Large intestine (tissue), 3 donors: ENCODE data around the gene TPD52L1. TPM values are rescaled to one million over a fixed set of nuclear protein-coding genes. Genes with fewer than 3 reads are reported as not detected.
"Not testable (repeated sequence)": the region's sequence is repeated elsewhere in the genome, so short reads cannot be mapped to it uniquely, and the experiment has no call there.

Experiments
- DNase-seq, 2 donors: peaks; one replicate each; pipeline versions ENCODE4 v3.0.0 to v3.0.0-alpha.2; 2013
- H3K27ac ChIP-seq: one replicate; pipeline ENCODE4 v1.5.1; 2013; ENCODE audit warnings: low read length
- H3K27me3 ChIP-seq: 2 replicates; pipeline ENCODE4 v1.6.1; 2013; ENCODE audit warnings: low read length; ENCODE audit not compliant: control insufficient read depth, insufficient read depth
- H3K36me3 ChIP-seq: 2 replicates; pipeline ENCODE4 v1.6.1; 2013; ENCODE audit warnings: low read length; ENCODE audit not compliant: control insufficient read depth, insufficient read depth
- H3K4me1 ChIP-seq: one replicate; pipeline ENCODE4 v1.6.1; 2013; ENCODE audit warnings: low read length; ENCODE audit not compliant: control insufficient read depth, insufficient read depth
- H3K4me3 ChIP-seq: one replicate; pipeline ENCODE4 v1.5.1; 2013; ENCODE audit warnings: low read length
- H3K9me3 ChIP-seq: one replicate; pipeline ENCODE4 v1.6.1; 2013; ENCODE audit warnings: mild to moderate bottlenecking, low read depth, low read length, moderate library complexity; ENCODE audit not compliant: control insufficient read depth
- WGBS: methylation state at CpG from one replicate; pipeline ENCODE4 v1.1.5; 2013; ENCODE audit warnings: low lambda C conversion rate; ENCODE audit not compliant: insufficient coverage; 5-methylcytosine and 5-hydroxymethylcytosine counted together
- polyA plus RNA-seq: library from polyadenylated mRNA; unstranded; fragments of 120-200 nt; gene quantifications from one replicate; pipeline ENCODE4 v1.2.1, GENCODE V29; 2013

The TPD52L1 gene
- polyA plus RNA-seq, 1 donor: 53.4 TPM

DNA sequence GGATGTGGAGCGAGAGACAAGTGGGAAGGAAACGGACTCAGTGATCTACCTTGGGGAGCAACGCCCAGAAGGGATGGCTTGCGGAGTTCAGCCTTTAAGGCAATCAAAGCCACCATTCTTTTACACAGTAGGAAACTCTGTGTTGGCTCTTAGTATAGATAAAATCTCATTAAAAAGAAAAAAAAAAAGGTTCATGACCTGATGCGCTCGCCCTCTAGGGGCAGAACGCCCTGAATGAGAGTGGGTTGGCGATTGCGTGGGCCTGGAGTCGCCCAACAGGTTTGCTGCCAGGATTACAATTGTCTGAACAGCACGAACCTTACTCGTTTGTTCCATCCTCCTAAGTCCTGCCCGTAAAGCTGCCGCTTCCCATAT, 1.2 kb downstream of the TPD52L1 start:
- Histone ChIP-seq H3K4me3 (peak overlapping the region; percentile 94), H3K36me3 (no peaks in the 10 kb centered on the region), H3K9me3 (no peaks in the 10 kb centered on the region), H3K27ac (peak overlapping the region; percentile 60), H3K4me1 (peaks cover 4% of the 10 kb centered on the region), H3K27me3 (peaks cover 6% of the 10 kb centered on the region)
- whole genome bisulfite sequencing: no CpG with 5 or more reads among the region's 14 CpGs
- DNase-seq: peak; percentile 35 to 68

DNA sequence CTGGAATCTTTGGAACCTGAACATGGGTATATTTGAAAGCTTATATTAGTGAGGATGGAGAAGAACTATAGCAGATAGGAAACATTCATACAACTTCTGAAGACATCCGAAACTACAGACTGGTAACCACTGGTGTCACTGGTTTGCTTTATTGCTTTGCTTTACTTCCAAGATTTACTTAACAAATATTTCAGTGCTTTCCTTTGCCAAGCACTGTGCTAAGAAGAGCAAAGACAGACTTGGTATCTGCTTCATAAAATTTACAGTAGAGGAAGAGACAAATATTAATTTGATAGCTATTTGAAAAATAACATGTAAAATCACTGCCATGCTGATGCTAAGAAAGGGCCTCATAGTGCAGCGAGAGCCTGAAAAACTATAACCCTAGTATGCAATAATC, 1.8 kb downstream of the TPD52L1 start:
- Histone ChIP-seq H3K4me1 (peaks cover 4% of the 10 kb centered on the region), H3K9me3 (no peaks in the 10 kb centered on the region), H3K27me3 (peaks cover 4% of the 10 kb centered on the region), H3K27ac (no peak overlapping the region), H3K4me3 (no peak overlapping the region), H3K36me3 (no peaks in the 10 kb centered on the region)
- 100% methylated on average over 1 of the region's 2 CpGs for WGBS
- no peak for DNase-seq

DNA sequence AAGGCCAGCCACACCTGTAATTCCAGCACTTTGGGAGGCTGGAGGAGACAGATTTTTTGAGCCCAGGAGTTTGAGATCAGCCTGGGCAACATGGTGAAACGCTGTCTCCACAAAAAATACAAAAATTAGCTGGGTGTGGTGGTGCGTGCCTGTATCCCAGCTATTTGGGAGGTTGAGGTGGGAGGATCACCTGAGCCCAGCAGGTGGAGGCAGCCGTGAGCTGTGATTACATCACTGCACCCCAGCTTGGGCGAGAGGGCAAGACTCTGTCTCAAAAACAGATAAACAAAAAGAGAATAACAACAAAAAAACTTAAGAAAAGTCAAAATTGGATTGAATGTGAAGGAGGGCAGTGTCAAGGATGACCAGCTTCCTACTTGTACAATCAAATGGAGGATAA, 2.9 kb downstream of the TPD52L1 start:
- Histone ChIP-seq H3K27ac (no peak overlapping the region), H3K4me3 (no peak overlapping the region), H3K4me1 (peaks cover 4% of the 10 kb centered on the region), H3K9me3 (no peaks in the 10 kb centered on the region), H3K36me3 (no peaks in the 10 kb centered on the region), H3K27me3 (peaks cover 2% of the 10 kb centered on the region)
- DNase-seq: no peak
- WGBS: 100% methylated on average over 1 of the region's 4 CpGs

DNA sequence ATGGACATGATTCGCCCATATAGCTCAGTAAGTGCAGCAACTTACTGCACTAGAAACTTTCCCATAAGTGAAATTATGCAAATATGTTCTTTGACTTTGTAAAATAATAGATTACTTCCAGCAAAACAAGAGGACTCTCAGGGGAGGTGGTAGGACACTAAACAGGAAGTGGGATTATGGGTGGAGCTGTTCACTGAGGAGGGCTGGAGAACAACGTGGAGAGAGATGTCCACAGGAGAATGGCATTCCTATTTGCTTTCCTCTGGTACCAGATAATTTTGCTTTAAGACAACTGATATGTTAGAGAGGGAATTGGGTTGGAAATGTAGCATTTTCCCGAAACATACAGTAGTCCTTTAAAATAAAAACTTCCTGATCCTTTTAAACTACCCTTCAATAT, 3.7 kb downstream of the TPD52L1 start:
- peaks cover 2% of the 10 kb centered on the region for H3K27me3 ChIP-seq
- H3K4me3 ChIP-seq: no peak overlapping the region
- no peaks in the 10 kb centered on the region for H3K36me3 ChIP-seq
- no peak for DNase-seq
- no peak overlapping the region for H3K27ac ChIP-seq
- H3K4me1 ChIP-seq: peaks cover 4% of the 10 kb centered on the region
- no peaks in the 10 kb centered on the region for H3K9me3 ChIP-seq
- whole genome bisulfite sequencing: 100% methylated on average over 1 of the region's 3 CpGs

DNA sequence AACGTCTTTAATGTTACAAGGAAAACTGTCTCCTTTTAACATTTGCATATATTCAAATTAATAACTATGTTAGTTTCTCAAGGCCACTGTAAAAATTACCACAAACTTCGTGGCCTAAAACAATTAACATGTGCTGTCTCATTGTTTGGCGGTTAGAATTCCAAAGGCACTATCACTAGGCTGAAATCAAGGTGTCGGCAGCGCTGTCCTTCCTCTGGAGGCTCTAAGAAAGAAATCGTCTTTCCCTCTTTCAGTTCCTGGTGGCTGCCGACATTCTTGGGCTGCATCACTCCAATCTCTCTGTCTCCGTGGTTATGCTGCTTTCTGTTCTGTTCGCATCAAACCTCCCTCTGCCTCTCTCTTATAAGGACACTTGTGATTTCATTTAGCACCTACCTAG, 4.2 kb downstream of the TPD52L1 start:
- no peaks in the 10 kb centered on the region for H3K36me3 ChIP-seq
- no peak overlapping the region for H3K4me3 ChIP-seq
- DNase-seq: no peak
- no peaks in the 10 kb centered on the region for H3K9me3 ChIP-seq
- H3K4me1 ChIP-seq: peaks cover 4% of the 10 kb centered on the region
- no peak overlapping the region for H3K27ac ChIP-seq
- WGBS: 100% methylated on average over 1 of the region's 9 CpGs
- peaks cover 2% of the 10 kb centered on the region for H3K27me3 ChIP-seq

DNA sequence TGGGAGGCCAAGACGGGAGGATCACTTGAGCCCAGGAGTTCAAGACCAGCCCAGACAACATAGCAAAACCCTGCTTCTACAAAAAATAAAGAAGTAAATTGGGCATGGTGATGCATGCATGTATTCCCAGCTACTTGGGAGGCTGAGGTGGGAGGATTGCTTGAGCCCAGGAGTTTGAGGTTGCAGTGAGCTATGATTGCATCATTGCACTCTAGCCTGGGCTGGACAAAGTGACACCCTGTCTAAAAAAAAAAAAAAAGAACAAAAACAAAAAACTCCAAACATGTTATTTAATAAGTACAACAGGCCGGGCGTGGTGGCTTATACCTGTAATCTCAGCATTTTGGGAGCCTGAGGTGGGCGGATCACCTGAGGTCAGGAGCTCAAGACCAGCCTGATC, 9.8 kb downstream of the TPD52L1 start:
- not testable (repeated sequence) for H3K4me3 ChIP-seq, H3K9me3 ChIP-seq, H3K4me1 ChIP-seq, H3K27me3 ChIP-seq, H3K27ac ChIP-seq, DNase-seq, H3K36me3 ChIP-seq
- WGBS: no CpG with 5 or more reads among the region's 4 CpGs

DNA sequence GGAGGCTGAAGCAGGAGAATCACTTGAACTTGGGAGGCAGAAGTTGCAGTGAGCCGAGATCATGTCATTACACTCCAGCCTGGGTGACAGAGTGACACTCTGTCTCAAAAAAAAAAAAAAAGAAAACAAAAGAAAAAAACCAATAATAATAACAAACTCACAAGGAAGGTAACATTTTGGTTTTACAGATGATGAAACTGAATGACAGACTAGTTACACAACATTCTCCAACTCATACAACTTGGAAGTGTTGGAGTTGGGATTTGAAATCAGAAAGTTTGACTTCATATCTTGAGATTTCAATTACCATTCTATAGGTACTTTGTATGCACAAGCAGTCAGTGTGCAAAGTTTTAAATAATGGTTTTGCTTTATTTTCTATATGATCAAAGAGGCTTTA, 10.2 kb downstream of the TPD52L1 start:
- DNase-seq: no peak
- no peaks in the 10 kb centered on the region for H3K9me3 ChIP-seq
- no CpG with 5 or more reads among the region's 1 CpG for WGBS
- no peak overlapping the region for H3K4me3 ChIP-seq
- H3K27me3 ChIP-seq: no peaks in the 10 kb centered on the region
- H3K36me3 ChIP-seq: no peaks in the 10 kb centered on the region
- no peak overlapping the region for H3K27ac ChIP-seq
- H3K4me1 ChIP-seq: no peaks in the 10 kb centered on the region

DNA sequence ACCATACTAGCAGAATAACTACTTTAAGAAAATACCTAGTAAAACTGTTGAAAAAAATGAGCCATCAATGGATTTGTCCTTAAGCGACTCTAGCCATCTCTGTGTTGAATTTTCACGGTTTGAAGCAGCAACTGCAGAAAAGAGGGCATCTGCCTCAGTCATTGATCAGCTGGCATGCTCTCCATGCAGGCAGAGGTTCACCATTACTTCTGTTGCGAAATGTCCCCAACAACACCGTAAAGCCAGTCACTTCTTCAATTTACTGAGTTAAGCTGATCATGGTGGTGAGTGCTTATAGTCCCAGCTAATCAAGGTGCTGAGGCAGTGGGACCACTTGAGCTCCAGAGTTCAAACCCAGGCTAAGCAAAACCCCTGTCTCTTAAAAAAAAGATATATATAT, 11.1 kb downstream of the TPD52L1 start:
- no peaks in the 10 kb centered on the region for H3K27me3 ChIP-seq
- DNase-seq: no peak
- H3K36me3 ChIP-seq: no peaks in the 10 kb centered on the region
- no peak overlapping the region for H3K4me3 ChIP-seq
- H3K27ac ChIP-seq: no peak overlapping the region
- 90% methylated on average over 2 of the region's 4 CpGs for WGBS
- no peaks in the 10 kb centered on the region for H3K9me3 ChIP-seq
- H3K4me1 ChIP-seq: no peaks in the 10 kb centered on the region

DNA sequence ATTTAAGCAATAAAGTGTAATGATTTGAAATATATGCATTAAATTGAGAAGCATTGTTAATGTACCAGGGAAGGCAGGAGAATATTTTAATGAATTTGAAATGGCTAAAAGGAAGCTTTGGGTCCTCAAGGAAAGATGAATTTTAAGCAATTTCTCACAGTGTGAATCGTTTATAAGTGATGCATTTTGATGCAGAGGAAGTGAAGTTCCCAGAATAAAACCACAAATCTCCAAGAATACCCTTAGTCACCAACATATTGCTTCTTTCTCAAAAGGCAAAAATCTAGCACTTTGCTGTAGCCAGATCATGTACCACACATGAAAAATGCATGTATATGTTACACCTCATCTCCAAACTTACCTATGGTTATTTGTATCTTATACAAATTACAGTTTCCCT, 11.7 kb downstream of the TPD52L1 start:
- no peaks in the 10 kb centered on the region for H3K4me1 ChIP-seq
- no peak overlapping the region for H3K4me3 ChIP-seq
- no peaks in the 10 kb centered on the region for H3K27me3 ChIP-seq
- H3K36me3 ChIP-seq: no peaks in the 10 kb centered on the region
- no peak overlapping the region for H3K27ac ChIP-seq
- DNase-seq: no peak
- no peaks in the 10 kb centered on the region for H3K9me3 ChIP-seq
- 100% methylated on average over 1 of the region's 1 CpG for WGBS

DNA sequence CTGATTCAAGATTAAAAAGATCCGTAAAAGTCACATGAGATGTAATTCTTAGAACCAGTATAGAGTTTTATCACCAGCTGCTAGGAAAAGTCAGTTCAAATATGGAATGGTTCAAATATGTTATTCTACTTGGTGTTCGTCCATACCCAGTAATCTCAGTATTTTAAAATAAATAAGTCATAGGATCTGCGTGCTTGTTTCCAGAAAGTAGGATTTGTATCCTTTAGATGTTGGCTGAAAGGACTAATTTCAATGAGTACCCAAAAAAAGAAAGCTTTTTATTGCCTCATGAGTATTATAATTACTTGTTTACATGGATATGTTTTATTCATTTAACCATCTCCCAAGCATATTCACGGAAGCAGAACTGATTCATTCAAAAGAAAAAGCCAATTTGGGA, 12.2 kb downstream of the TPD52L1 start:
- Histone ChIP-seq H3K27ac (no peak overlapping the region), H3K4me1 (no peaks in the 10 kb centered on the region), H3K9me3 (no peaks in the 10 kb centered on the region), H3K27me3 (no peaks in the 10 kb centered on the region), H3K4me3 (no peak overlapping the region), H3K36me3 (no peaks in the 10 kb centered on the region)
- DNase-seq: no peak
- WGBS: 100% methylated on average over 1 of the region's 4 CpGs

DNA sequence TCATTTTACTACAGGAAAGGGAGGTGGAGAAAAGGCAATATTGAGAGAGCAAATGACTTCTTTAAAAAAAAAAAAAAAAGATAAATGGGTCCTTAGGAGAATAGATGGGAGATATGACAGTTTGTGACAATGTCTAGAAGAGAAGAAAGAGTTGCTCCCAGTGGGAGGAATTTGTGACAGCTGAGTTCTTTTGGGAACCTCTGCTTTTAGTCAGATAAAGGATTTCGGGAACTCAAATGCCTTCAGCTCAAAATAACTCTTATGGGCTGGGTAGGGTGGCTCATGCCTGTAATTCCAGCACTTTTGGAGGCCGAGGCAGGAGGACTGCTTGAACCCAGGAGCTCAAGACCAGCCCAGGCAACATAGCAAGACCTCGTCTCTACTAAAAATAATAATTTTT, 13.1 kb downstream of the TPD52L1 start:
- no peak overlapping the region for H3K27ac ChIP-seq
- no peak overlapping the region for H3K4me3 ChIP-seq
- DNase-seq: no peak
- H3K27me3 ChIP-seq: no peaks in the 10 kb centered on the region
- H3K9me3 ChIP-seq: no peaks in the 10 kb centered on the region
- H3K4me1 ChIP-seq: no peaks in the 10 kb centered on the region
- no peaks in the 10 kb centered on the region for H3K36me3 ChIP-seq
- WGBS: no CpG with 5 or more reads among the region's 3 CpGs
